Hematopoietic multipotent progenitor cell treated with erythropoietin and hydrocortisone succinate and interleukin-3 and kit ligand, for 6 days (in vitro differentiated cells): ENCODE data around the gene CARD19.
"Not testable (repeated sequence)": the region's sequence is repeated elsewhere in the genome, so short reads cannot be mapped to it uniquely, and the experiment has no call there.

Experiments used
- DNase-seq: peaks from one replicate; pipeline ENCODE4 v3.0.0-alpha.2; 2015

Gene CARD19

DNA sequence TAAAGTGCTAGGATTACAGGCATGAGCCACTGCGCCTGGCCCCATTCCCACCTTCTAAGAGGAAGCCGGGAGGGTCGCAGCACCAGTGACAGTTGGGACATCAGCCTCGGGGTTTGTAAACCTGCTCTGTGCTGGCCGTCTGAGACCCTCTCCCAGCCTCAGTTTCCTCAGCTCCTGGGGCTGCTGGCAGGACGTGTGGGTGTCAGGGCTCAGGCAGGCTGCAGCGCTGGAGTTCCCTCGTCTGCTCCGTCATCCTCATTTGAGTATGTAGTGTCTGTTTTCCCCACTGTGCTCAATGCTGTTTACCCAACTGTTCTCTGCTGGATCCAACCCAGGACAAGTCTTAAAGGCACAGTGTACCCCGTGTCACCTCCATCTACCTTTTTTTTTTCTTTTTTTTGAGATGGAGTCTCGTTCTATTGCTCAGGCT is 40.0 kb downstream of the CARD19 start:
- no peak for DNase-seq

DNA sequence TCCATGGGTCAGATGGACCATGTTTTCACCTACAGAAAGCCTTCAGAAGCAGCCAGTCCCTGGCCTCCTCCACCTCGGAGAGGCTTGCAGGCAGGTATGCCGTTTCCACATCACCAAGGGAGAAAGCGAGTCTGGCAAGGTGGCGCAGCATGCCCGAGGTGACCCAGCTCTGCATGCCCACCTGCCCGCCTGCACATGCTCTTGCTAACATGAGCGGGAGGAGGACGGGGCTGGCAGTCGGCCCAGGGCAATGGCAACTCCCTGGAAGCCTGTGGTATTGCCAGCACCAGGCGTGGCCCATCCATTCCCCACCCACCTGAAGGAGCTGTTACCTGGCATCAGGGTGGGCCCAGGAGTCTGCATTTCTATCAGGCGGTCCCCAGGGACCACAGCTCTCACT is 41.3 kb downstream of the CARD19 start:
- no peak for DNase-seq

GRCh38 chr9:93138171-93138764 is 42.3 kb downstream of the CARD19 start:
- DNase-seq, result no peak

DNA sequence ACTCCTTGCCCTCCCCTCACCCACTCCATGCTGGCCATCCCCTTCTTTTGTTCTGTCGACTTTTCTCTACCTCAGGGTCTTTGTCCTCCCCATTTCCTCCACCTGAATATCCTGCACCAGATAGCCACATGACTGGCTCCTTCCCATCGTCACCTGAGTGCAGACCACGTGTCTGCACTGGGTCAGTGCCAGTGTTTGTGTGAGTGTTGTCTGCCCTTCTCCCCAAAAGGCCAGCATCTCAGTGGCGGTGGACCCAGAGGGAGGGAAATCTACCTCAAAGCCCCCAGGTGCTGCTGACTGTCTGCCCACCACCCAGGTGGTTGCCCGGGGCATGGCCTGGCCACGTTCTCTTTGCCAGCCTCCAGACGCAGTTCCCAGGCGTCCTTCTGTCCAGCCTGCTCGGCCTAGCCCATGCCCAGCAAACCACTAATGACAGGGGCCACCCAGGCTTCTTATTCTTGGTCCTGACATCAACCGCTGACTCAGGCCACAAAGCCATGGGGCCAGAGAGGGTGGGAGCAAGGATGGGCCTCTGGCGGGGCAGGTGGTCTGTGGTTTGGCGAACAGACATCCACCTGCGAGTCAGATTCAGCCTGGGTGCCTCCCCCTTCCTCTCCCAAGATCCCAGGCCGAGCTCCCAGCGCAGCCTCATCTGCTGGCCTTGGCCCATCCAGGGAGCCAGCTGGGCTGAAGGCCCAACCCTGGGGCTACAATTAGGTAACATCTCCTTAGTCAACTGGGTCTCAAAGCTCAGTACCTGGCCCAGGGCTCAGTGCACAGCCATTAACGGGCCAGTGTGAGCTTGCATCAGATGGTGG is 43.6 kb downstream of the CARD19 start:
- DNase-seq, result no peak

- DNase-seq, result no peak
These were observed 45.9 kb downstream of the CARD19 start for GRCh38 chr9:93141771-93142483.

- peak; percentile 34 for DNase-seq
These were observed 48.0 kb downstream of the CARD19 start for GRCh38 chr9:93143830-93144530.

GRCh38 chr9:93146696-93147095 is 50.7 kb downstream of the CARD19 start:
- DNase-seq, result not testable (repeated sequence)

DNA sequence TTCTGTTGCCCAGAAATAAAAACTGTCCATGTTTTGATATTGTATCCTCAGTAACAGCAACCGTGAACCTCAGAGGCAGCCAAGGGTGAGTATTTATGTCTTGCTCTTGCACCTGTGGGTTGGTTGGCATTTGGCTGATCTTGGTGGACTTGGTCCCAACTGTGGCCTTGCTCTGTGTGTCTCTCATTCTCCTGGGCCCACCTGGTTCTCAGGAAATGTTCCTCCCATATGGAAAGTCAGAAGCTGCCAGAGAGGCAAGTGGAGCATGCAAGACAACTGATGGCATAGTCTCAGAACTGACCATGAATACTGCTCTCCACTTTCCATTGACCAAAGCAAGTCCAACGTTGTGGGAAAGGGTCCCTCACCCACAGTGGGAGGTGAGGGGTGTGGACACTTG is 51.6 kb downstream of the CARD19 start:
- DNase-seq, result no peak

GRCh38 chr9:93148721-93149120 is 52.7 kb downstream of the CARD19 start:
- no peak for DNase-seq

DNA sequence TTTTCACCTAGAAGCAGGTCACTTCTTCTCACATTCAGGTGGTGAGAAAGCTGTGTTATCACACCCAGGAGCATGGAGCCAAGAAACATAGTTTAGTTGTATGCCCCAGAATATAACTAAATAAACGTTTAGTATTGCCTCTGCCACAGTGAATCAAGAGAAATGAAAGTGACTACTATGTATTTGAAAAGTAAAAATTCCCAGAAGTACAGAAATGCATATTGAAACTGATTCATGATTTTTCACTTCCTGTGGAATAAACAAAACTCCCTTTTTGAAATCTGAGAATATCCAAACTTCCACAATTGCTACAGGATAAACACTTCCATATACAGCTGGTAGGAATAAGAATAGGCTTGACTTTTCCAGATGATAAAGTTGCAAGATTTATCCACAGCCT is 53.3 kb downstream of the CARD19 start:
- DNase-seq, result no peak

DNA sequence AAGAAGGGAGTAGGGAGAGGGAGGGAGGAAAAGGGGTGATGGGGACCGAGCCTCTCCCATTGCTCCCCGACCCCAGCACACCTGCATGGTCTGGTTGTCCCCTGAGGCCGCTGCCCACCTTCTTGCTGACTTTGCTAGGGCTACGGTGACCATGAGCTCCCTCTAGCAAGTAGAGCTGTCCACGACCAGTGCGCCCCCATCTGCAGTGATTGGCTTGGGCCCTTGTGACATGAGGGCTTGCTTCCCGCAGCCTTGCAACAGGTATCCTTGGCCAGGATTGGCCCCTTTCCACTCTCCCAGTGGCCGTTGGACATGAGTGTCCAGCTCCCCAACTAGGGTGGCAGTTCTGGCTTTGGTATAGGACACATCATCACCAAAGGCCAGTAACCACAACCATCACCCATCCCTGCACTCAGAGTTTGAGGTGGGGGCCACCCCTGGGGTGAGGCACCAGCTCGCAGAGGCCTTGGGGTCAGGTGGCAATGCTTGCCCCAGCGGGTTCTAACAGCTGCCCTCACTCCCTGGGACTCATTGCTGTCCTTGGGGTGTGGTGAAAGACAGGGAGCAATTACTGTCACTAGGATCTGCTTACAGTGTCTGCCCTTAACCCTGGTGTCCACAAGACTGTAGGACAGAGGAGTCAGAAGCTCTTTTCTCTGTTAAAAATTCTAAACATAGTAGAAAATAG is 55.2 kb downstream of the CARD19 start:
- no peak for DNase-seq

- peak; percentile 59 for DNase-seq
These were observed 58.4 kb downstream of the CARD19 start for GRCh38 chr9:93154293-93154903.

- DNase-seq, result no peak
These were observed 59.9 kb downstream of the CARD19 start for GRCh38 chr9:93155716-93156474.

- DNase-seq, result no peak
These were observed 60.5 kb downstream of the CARD19 start for GRCh38 chr9:93156475-93157008.

GRCh38 chr9:93159601-93160471 is 63.8 kb downstream of the CARD19 start:
- peak; percentile 85 for DNase-seq

DNA sequence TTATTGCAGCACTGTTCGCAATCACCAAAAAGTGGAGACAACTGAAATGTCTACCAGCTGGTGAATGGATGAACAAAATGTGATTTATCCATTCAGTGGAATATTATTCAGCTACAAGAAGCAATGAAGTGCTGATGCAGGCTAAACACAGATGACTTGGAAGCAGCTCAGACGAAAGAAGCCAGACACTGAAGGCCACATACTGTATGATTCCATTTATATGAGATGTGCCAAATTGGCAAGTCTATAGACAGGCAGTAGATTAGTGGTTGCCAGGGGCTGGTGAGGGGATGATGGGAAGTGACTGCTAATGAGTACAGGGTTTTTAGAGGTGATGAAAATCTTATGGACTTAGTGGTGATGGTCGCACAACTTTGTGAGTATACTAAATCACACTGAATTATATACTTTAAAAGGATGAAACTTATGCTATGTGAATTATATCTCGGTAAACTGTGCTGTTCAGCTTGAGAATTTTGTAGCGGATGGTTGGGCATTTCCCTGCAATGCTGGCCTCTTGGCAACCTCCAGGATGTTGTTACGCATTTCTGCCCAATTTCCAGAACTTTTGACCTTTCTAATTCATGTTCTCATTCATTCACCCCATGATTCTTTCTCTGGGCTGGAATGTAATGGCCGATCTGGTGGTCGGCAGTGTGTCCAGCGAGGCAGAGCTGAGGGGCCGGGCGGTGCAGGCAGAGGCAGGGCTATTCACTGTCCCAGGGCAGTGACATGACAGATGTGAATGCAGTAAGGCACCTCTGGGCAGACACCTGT is 66.0 kb downstream of the CARD19 start:
- DNase-seq, result no peak
